ENCODE measurements around the gene GPRC5B.

- TF ChIP-seq CTCF (IDR thresholded peaks at IDR 0.05) (no peak), POLR2A (IDR thresholded peaks at IDR 0.05) (no peak)
Observed at GRCh38 chr16:19875900-19876299, 8.7 kb downstream of the GPRC5B start.
